ENCODE results near the gene DAG1.

DAG1 gene

GRCh38 chr3:49519296-49519695 lies 49.2 kb downstream of the DAG1 start:
- no peak for DNase-seq

GRCh38 chr3:49519916-49520385 lies 49.9 kb downstream of the DAG1 start:
- no peak for DNase-seq

- no peak for DNase-seq
Observed at GRCh38 chr3:49523756-49524747, 54.0 kb downstream of the DAG1 start.

- peak; percentile 31 for DNase-seq
Observed at GRCh38 chr3:49529567-49529966, 59.5 kb downstream of the DAG1 start.

- no peak for DNase-seq
Observed at GRCh38 chr3:49530231-49530630, 60.2 kb downstream of the DAG1 start.

GRCh38 chr3:49530701-49531100 lies 60.6 kb downstream of the DAG1 start:
- no peak for DNase-seq

- no peak for DNase-seq
Observed at GRCh38 chr3:49531218-49531617, 61.2 kb downstream of the DAG1 start.

GRCh38 chr3:49531715-49532114 lies 61.6 kb downstream of the DAG1 start:
- no peak for DNase-seq

GRCh38 chr3:49533031-49533430 lies 63.0 kb downstream of the DAG1 start:
- DNase-seq: no peak

- DNase-seq: no peak
Observed at GRCh38 chr3:49533786-49534519, 63.9 kb downstream of the DAG1 start.

GRCh38 chr3:49534581-49535441 lies 64.7 kb downstream of the DAG1 start:
- no peak for DNase-seq

GRCh38 chr3:49535971-49536874 lies 66.2 kb downstream of the DAG1 start:
- DNase-seq: no peak

GRCh38 chr3:49536875-49537533 lies 66.9 kb downstream of the DAG1 start:
- no peak for DNase-seq

GRCh38 chr3:49539659-49540560 lies 69.8 kb downstream of the DAG1 start:
- peak; percentile 94 for DNase-seq

- no peak for DNase-seq
Observed at GRCh38 chr3:49552087-49552486, 82.0 kb downstream of the DAG1 start.

- no peak for DNase-seq
Observed at GRCh38 chr3:49553324-49553691, 83.2 kb downstream of the DAG1 start.

- peak; percentile 93 for DNase-seq
Observed at GRCh38 chr3:49553692-49554632, 83.9 kb downstream of the DAG1 start, which contains the start of gene BSN. BSN (plus strand) TSS chr3:49554477; CDS start chr3:49554603, 126 bp downstream.

- DNase-seq: no peak
Observed at GRCh38 chr3:49554633-49555265, 84.7 kb downstream of the DAG1 start.
